Mucosa of descending colon (tissue), 3 donors: Measurements from ENCODE around the gene ANKRD13A. TPM values are rescaled to one million over a fixed set of nuclear protein-coding genes. Genes with fewer than 3 reads are reported as not detected.

Experiments
- ATAC-seq: fragments of 200-7000 bp; cut with Tn5 transposase; one replicate; pipeline ENCODE4 v1.9.1; 2020; ENCODE audit warnings: mild to moderate bottlenecking, moderate library complexity
- DNase-seq, 3 donors: peaks; one replicate each; pipeline ENCODE4 v3.0.0-alpha.2; 2020
- H3K36me3 ChIP-seq: fragments of 200-600 bp; one replicate; pipeline ENCODE4 v1.8.0; 2021; ENCODE audit warnings: low read depth, mild to moderate bottlenecking
- H3K4me1 ChIP-seq: fragments of 200-600 bp; one replicate; pipeline ENCODE4 v1.8.0; 2021; ENCODE audit warnings: low read depth, mild to moderate bottlenecking
- H3K4me3 ChIP-seq: fragments of 200-600 bp; one replicate; pipeline ENCODE4 v1.8.0; 2021; ENCODE audit warnings: mild to moderate bottlenecking
- H3K9me3 ChIP-seq: fragments of 200-600 bp; one replicate; pipeline ENCODE4 v1.8.0; 2021; ENCODE audit warnings: mild to moderate bottlenecking
- CTCF ChIP-seq: fragments of 200-600 bp; IDR thresholded peaks from one replicate; pipeline ENCODE4 v1.8.0; 2022; ENCODE audit warnings: antibody characterized with exemption, mild to moderate bottlenecking
- intact Hi-C, 2 donors: fragments of 100-400 bp; cut with DNase I in 1 of 2; cut with micrococcal nuclease in 1 of 2; formaldehyde crosslinking; loops; one replicate each; pipeline versions ENCODE4 v1.11.0 to v1.11.1; 2022; cut with DNase I, micrococcal nuclease
- total RNA-seq, 3 donors: library from RNA; stranded (reverse); fragmentation: NEBNext Ultra II Directional in 2 of 3; extraction: Animal tissue kit (Norgen Biotek cat#: 25700) in 2 of 3; gene quantifications; one replicate each; pipeline versions ENCODE4 v1.2.1 to v1.2.4, GENCODE V29; 2021 to 2023
- donor health status: DM: no; HTN: no; CAD: no; lungs with moderate emphysema.
- donor health status: DM: no; HTN: no; CAD: no.
- donor health status: DM: no; HTN: yes; CAD: no.

Gene ANKRD13A
- total RNA-seq, 3 donors from 2014 or later, result 56.0 to 75.2 (median 63.9) TPM

- intact Hi-C loops, result no loop called here
- Histone ChIP-seq H3K4me3 (no peak overlapping the region), H3K4me1 (peaks cover 10% of the 10 kb centered on the region), H3K36me3 (peaks cover 4% of the 10 kb centered on the region), H3K9me3 (no peaks in the 10 kb centered on the region)
- DNase-seq, result no peak
- TF ChIP-seq CTCF, result no peak
- ATAC-seq, result no peak
Observed at GRCh38 chr12:109991586-109991985, 7.6 kb upstream of the ANKRD13A start.

- TF ChIP-seq CTCF, result no peak
- Histone ChIP-seq H3K9me3 (no peaks in the 10 kb centered on the region), H3K4me3 (no peak overlapping the region), H3K4me1 (peaks cover 10% of the 10 kb centered on the region), H3K36me3 (peaks cover 4% of the 10 kb centered on the region)
- DNase-seq, result no peak
- intact Hi-C loops, result no loop called here
- no peak for ATAC-seq
Observed at GRCh38 chr12:109993091-109993490, 6.1 kb upstream of the ANKRD13A start.

GRCh38 chr12:109994401-109995175, 4.6 kb upstream of the ANKRD13A start:
- no peaks in the 10 kb centered on the region for H3K36me3 ChIP-seq
- no peak for TF ChIP-seq CTCF
- no peak for DNase-seq
- intact Hi-C loops, result no loop called here
- no peaks in the 10 kb centered on the region for H3K9me3 ChIP-seq
- H3K4me1 ChIP-seq, result peaks cover 10% of the 10 kb centered on the region
- H3K4me3 ChIP-seq, result no peak overlapping the region
- ATAC-seq, result peak; percentile 17

GRCh38 chr12:109995361-109995685, 3.9 kb upstream of the ANKRD13A start:
- intact Hi-C loops, result no loop called here
- H3K4me1 ChIP-seq, result peaks cover 10% of the 10 kb centered on the region
- H3K4me3 ChIP-seq, result peak overlapping the region; percentile 96
- no peaks in the 10 kb centered on the region for H3K9me3 ChIP-seq
- H3K36me3 ChIP-seq, result no peaks in the 10 kb centered on the region
- TF ChIP-seq CTCF, result no peak
- ATAC-seq (no peak), DNase-seq (no peak)

DNA sequence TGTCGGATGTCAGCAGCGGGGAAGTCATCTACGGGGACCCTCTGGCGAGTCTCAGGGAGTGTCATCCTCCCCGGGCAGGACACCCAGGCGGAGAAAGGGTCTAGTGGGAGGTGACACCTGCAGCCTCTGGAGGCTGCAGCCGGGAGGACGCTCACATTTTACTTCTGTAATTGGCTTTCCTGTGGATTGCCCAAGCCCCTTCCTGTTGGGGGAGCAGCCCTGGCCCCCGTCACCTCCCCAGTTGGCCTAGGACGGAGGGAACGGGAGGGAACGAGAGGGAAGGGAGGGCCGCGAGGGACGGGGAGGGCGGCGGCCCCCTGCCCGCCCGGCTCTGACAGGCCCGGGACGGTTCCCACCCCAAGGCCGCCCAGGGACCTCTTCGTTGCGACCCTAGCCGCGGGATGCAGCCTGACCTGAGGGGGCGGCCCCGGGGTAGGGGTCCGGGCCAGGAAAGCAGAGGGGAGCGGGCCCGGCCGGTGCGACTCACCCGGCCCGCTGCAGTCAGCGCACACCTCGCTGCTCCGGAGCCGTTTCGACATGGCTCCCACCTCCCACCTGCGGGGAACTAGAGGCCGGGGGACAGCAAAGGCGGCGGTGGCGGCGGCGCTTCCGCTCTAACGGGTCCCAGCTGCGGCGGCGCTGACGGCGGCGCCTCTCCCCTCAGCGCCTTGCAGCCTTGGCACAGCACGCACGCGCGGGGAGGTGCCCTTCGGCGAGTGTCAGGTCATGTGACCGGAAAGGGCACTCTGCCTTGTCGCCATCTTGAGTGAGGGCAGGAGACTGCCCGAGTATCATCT, 3.3 kb upstream of the ANKRD13A start, which contains the start of gene GIT2:
Gene GIT2, minus strand, starts transcription at position 683 of the 797 bp plus-strand sequence. Its CDS starts 144 bp downstream, at position 539.
- Histone ChIP-seq H3K36me3 (no peaks in the 10 kb centered on the region), H3K4me1 (peaks cover 10% of the 10 kb centered on the region), H3K9me3 (no peaks in the 10 kb centered on the region), H3K4me3 (peak within 1 kb of the TSS; percentile 96)
- intact Hi-C loops, result no loop called here
- ATAC-seq (peak; percentile 88), DNase-seq (peak; percentile 94 to 97 (median 95))
- TF ChIP-seq CTCF, result no peak
